GM18505 (cell line): ENCODE measurements around the gene UNC93B1.

Experiments used
- ATAC-seq: cut with Tn5 transposase; IDR thresholded peaks from one replicate; pipeline ENCODE4 v1.9.1; 2021; ENCODE audit not compliant: unreplicated experiment
- POLR2A ChIP-seq: IDR thresholded peaks from 4 replicates; pipeline ENCODE4 v1.6.1; 2011; ENCODE audit warnings: borderline replicate concordance; ENCODE audit not compliant: insufficient read depth, insufficient read length; ENCODE audit errors: extremely low read depth

Gene UNC93B1

GRCh38 chr11:68022531-68022930 is 18.6 kb upstream of the UNC93B1 start:
- ATAC-seq: no peak
- no peak for TF ChIP-seq POLR2A

GRCh38 chr11:68021167-68021787 is 17.4 kb upstream of the UNC93B1 start:
- TF ChIP-seq POLR2A: no peak
- ATAC-seq: no peak

GRCh38 chr11:68020575-68020974 is 16.7 kb upstream of the UNC93B1 start:
- ATAC-seq: no peak
- no peak for TF ChIP-seq POLR2A

- ATAC-seq: no peak
- TF ChIP-seq POLR2A: no peak
These were observed 15.6 kb upstream of the UNC93B1 start for GRCh38 chr11:68019486-68019885.

- no peak for TF ChIP-seq POLR2A
- no peak for ATAC-seq
These were observed 14.9 kb upstream of the UNC93B1 start for GRCh38 chr11:68018730-68019190.

- no peak for TF ChIP-seq POLR2A
- no peak for ATAC-seq
These were observed 14.3 kb upstream of the UNC93B1 start for GRCh38 chr11:68017980-68018729.

- no peak for TF ChIP-seq POLR2A
- no peak for ATAC-seq
These were observed 13.3 kb upstream of the UNC93B1 start for GRCh38 chr11:68016904-68017817.

GRCh38 chr11:68016161-68016903 is 12.4 kb upstream of the UNC93B1 start:
- ATAC-seq: no peak
- no peak for TF ChIP-seq POLR2A

- ATAC-seq: no peak
- no peak for TF ChIP-seq POLR2A
These were observed 11.6 kb upstream of the UNC93B1 start for GRCh38 chr11:68015467-68015866.

- no peak for ATAC-seq
- TF ChIP-seq POLR2A: no peak
These were observed 11.1 kb upstream of the UNC93B1 start for GRCh38 chr11:68014947-68015447.

- no peak for TF ChIP-seq POLR2A
- no peak for ATAC-seq
These were observed 10.5 kb upstream of the UNC93B1 start for GRCh38 chr11:68014157-68014946.

- no peak for ATAC-seq
- no peak for TF ChIP-seq POLR2A
These were observed 9.8 kb upstream of the UNC93B1 start for GRCh38 chr11:68013611-68014156.
